Cardiac fibroblast (primary cell): ENCODE results near the gene ANXA6.
A peak's percentile ranks its signal among the peaks of the same experiment; 100 is the strongest.

Experiments
- DNase-seq, 2 donors: peaks; one replicate each; pipeline versions ENCODE4 v3.0.0 to v3.0.0-alpha.2; 2010; ENCODE audit warnings: low read depth in 2 of 2
- H3K4me3 ChIP-seq, 2 donors: replicated peaks in 1 of 2; 1 replicate in 1 of 2; 2 replicates in 1 of 2; pipeline ENCODE4 v1.5.1; 2011; ENCODE audit warnings: low read depth in 2 of 2, low read length in 2 of 2, mild to moderate bottlenecking in 2 of 2, moderate library complexity in 1 of 2
- CTCF ChIP-seq: IDR thresholded peaks from one replicate; pipeline ENCODE4 v1.5.1; 2011; ENCODE audit warnings: low read depth, mild to moderate bottlenecking, low read length, inconsistent platforms

ANXA6 gene

GRCh38 chr5:151153300-151153699 lies 4.3 kb downstream of the ANXA6 start:
- no peak overlapping the region for H3K4me3 ChIP-seq
- no peak for DNase-seq
- TF ChIP-seq CTCF = no peak

- no peak for TF ChIP-seq CTCF
Measured at GRCh38 chr5:151151793-151152192, 5.8 kb downstream of the ANXA6 start.

GRCh38 chr5:151151263-151151660 lies 6.3 kb downstream of the ANXA6 start:
- no peak overlapping the region for H3K4me3 ChIP-seq
- TF ChIP-seq CTCF = no peak
- DNase-seq = no peak

More at GRCh38 chr5:151151793-151152192, 5.8 kb downstream of the ANXA6 start:
- H3K4me3 ChIP-seq = no peak overlapping the region
- peak; percentile 39 to 49 for DNase-seq

- no peak overlapping the region for H3K4me3 ChIP-seq
- no peak for TF ChIP-seq CTCF
- DNase-seq = peak; percentile 36 to 60
Measured at GRCh38 chr5:151150471-151151262, 6.9 kb downstream of the ANXA6 start.

- no peak overlapping the region for H3K4me3 ChIP-seq
- DNase-seq = no peak
- TF ChIP-seq CTCF = no peak
Measured at GRCh38 chr5:151148583-151148982, 9.0 kb downstream of the ANXA6 start.

- no peak for TF ChIP-seq CTCF
- DNase-seq = no peak
Measured at GRCh38 chr5:151147033-151147432, 10.5 kb downstream of the ANXA6 start.

More at GRCh38 chr5:151147033-151147432, 10.5 kb downstream of the ANXA6 start:
- H3K4me3 ChIP-seq = no peak overlapping the region
